Measurements from ENCODE around the gene CENPF.
"Not testable (repeated sequence)": the region's sequence is repeated elsewhere in the genome, so short reads cannot be mapped to it uniquely, and the experiment has no call there.

Gene CENPF

DNA sequence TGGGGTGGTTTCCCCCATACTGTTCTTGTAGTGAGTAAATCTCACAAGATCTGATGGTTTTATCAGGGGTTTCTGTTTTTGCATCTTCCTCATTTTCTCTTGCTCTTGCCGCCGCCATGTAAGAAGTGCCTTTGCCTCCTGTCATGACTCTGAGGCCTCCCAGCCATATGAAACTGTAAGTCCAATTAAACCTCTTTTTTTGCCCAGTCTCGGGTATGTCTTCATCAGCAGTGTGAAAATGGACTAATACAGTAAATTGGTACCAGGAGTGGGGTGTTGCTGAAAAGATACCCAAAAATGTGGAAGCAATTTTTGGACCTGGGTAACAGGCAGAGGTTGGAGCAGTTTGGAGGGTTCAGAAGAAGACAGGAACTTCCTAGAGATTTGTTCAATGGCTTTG is 26.9 kb upstream of the CENPF start:
- H3K36me3 Mint-ChIP-seq; ATAC-seq (replicated peaks); H3K4me1 Mint-ChIP-seq; H3K4me3 Mint-ChIP-seq; H3K27ac Mint-ChIP-seq; DNase-seq; H3K27me3 Mint-ChIP-seq: not testable (repeated sequence)
- H3K9me3 Mint-ChIP-seq: peaks cover 14% of the 10 kb centered on the region in 2 donors

DNA sequence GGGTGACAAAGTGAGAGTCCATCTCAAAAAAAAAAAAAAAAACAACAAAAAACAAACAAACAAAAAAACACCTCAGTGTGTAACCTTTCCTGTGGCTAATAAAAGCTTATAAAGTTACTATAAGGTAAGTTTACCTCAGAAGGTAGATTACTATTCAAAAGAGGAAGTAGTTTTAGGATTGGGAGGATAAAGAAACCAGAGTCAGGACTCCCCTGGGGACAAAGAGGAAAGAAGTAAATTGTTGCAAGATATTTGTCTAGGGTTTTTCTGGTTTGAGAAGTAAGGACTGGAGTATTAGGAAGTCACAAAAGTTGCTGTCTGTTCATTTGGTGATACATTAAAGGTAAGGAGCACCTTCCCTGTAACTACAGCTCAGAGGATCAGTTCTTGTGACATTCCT is 23.8 kb upstream of the CENPF start:
- peaks cover 0 to 7% of the 10 kb centered on the region in 2 donors for H3K27me3 Mint-ChIP-seq
- ATAC-seq (replicated peaks): peak; percentile 25 to 53
- H3K36me3 Mint-ChIP-seq: peaks cover 8 to 9% of the 10 kb centered on the region in 2 donors
- H3K4me1 Mint-ChIP-seq: peaks cover 2 to 5% of the 10 kb centered on the region in 2 donors
- no peak overlapping the region for H3K4me3 Mint-ChIP-seq
- peaks cover 14% of the 10 kb centered on the region in 2 donors for H3K9me3 Mint-ChIP-seq
- no peak for DNase-seq
- no peak overlapping the region for H3K27ac Mint-ChIP-seq

DNA sequence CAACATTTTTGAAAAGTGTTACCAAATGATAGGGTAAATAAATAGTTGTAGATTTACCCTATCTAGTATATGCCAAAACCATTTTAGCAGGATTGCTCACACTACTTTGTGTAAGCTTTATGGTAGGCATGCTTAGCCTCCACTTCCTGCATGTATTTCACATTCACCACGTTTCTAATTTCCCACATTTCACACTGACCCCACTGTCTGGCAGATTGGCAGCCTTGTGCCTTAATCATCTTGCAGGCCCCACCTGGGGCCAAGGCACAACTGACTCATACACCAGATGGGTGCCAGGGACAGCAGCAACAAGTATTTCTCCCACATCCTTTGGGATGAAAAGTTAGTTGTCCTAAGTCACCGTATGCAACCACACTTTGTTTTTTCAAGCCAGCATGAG is 21.2 kb upstream of the CENPF start:
- Mint-ChIP-seq H3K9me3 (peaks cover 4 to 7% of the 10 kb centered on the region in 2 donors), H3K27me3 (peaks cover 4 to 7% of the 10 kb centered on the region in 2 donors), H3K4me3 (no peak overlapping the region), H3K27ac (no peak overlapping the region), H3K4me1 (peaks cover 2 to 5% of the 10 kb centered on the region in 2 donors), H3K36me3 (no peaks in the 10 kb centered on the region)
- DNase-seq: no peak
- ATAC-seq (replicated peaks): no peak

DNA sequence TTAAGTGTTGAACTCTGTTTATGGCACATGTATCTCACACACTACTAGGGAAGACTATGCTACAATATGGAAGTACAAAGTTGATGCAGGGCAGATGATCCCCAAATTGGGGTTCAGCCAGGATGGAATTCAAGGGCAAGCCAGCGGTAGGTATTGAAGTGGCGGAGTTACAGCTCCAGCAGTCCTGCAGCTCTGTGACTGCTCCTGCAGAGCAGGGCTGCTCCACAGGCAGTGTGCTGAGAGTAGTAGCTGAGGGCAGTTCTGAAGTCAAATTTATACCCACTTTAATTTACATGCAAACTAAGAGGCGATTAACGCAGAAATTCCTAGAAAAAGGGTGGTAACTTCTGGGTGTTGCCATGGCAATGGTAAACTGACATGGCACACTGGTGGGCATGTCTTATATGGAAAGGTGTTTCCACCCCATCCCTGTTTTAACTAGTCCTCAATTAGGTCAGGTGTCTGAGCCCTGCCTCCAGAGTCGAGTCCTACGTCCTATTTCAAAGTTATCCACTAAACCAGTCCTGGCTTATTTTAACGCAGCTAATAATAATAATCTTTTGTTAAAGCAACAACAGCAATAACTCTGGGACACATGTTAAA is 20.6 kb upstream of the CENPF start:
- no peak overlapping the region for H3K27ac Mint-ChIP-seq
- no peaks in the 10 kb centered on the region for H3K36me3 Mint-ChIP-seq
- H3K4me1 Mint-ChIP-seq: peaks cover 2 to 5% of the 10 kb centered on the region in 2 donors
- H3K27me3 Mint-ChIP-seq: peaks cover 4 to 7% of the 10 kb centered on the region in 2 donors
- DNase-seq: no peak
- no peak overlapping the region for H3K4me3 Mint-ChIP-seq
- no peak for ATAC-seq (replicated peaks)
- H3K9me3 Mint-ChIP-seq: peaks cover 4 to 7% of the 10 kb centered on the region in 2 donors

DNA sequence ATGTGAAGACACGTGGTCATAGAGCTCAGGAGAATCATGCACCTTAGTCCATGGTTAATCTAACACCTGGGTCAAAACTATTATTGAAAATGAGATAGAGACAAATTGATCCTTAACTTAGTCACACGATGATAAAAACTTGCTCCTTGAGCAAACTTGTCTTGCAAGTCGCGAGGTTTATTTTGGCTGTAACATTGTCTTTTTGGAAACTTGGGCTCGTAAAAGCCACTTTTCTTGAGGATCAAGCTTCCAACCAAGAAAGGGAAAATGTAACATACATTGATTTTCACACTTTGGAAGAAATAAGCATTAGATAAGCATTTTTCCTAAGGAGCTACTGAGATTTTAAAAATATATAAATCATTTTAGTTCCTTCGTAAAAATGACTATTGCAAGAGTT is 19.9 kb upstream of the CENPF start:
- ATAC-seq (replicated peaks) (no peak), DNase-seq (no peak)
- Mint-ChIP-seq H3K36me3 (no peaks in the 10 kb centered on the region), H3K4me1 (peaks cover 2 to 5% of the 10 kb centered on the region in 2 donors), H3K27ac (no peak overlapping the region), H3K4me3 (no peak overlapping the region), H3K9me3 (peaks cover 0 to 1% of the 10 kb centered on the region in 2 donors), H3K27me3 (peaks cover 4 to 7% of the 10 kb centered on the region in 2 donors)

DNA sequence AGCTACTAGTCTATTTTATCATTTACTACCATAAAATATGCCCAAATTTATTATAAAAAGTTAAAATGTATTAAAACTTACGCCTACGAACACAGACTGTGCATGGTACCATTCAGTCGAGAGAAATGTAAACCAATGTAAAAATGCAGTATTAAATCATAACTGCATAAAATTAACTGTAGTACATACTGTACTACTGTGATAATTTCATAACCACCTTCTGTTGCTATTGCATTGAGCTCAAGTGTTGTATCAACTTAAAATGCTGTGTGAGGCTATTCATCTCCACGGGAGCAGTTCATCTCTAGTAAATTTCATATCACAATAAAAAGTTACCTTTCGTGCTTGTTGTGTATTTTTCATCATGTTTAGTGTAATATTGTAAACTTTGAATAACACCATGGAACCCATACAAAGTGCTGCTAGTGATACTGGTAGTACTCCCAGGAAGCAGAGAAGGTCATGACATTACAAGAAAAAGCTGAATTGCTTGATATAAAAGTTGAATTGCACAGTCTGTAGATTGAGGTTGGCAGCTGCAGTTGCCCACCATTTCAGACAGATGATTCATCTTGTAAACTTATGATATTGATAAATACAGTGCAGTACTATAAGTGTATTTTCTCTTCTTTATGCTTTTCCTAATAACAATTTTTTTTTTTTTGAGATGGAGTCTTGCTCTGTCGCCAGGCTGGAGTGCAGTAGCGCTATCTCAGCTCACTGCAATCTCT is 19.0 kb upstream of the CENPF start:
- H3K27ac Mint-ChIP-seq: no peak overlapping the region
- H3K4me1 Mint-ChIP-seq: peaks cover 2 to 5% of the 10 kb centered on the region in 2 donors
- H3K9me3 Mint-ChIP-seq: no peaks in the 10 kb centered on the region
- H3K4me3 Mint-ChIP-seq: no peak overlapping the region
- peaks cover 4 to 7% of the 10 kb centered on the region in 2 donors for H3K27me3 Mint-ChIP-seq
- ATAC-seq (replicated peaks) (no peak), DNase-seq (no peak)
- no peaks in the 10 kb centered on the region for H3K36me3 Mint-ChIP-seq

DNA sequence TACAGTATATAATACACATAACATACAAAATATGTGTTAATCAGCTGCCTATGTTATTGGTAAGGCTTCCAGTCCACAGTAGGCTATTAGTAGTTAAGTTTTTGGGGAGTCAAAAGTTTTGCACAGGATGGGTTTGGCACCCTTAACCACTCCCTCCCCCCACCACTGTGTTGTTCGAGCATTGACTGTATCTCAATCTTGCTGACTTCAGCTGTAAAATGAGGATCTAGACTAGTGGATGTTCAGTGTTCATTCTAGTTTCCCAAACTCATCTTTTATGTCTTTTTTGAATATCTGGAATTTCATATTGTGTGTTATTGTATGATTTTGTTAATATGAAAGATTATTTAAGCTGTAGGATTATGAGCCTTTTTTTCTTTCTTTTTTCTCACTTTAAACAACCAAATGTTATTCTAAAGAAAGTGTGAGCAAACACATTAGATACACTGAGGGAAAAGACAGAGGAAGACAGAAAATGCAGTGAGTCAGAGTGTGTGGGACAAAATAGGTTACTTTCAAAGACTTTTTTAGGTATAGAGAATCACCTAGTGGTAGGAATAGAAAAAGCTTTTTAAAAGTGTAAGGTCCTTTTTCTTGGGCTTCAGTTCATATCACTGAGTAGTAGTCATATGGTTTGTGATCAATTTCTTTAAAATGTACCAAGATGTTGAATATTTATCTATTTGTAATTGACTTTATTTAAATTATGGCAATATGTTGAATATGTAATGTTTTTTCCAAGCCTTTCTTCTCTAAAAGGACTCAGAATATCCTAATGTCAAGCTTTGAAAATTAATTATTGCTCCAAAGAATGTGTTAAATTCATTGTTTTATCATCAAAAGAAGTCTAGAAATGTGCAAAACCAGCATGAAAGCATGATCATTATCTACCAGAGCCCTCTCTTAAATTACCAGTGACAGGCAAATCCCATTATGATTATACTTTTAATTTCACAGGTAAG is 17.9 kb upstream of the CENPF start:
- Mint-ChIP-seq H3K4me1 (no peaks in the 10 kb centered on the region), H3K27me3 (peaks cover 4 to 14% of the 10 kb centered on the region in 2 donors), H3K36me3 (no peaks in the 10 kb centered on the region), H3K4me3 (no peak overlapping the region), H3K9me3 (no peaks in the 10 kb centered on the region), H3K27ac (no peak overlapping the region)
- ATAC-seq (replicated peaks) (peak; percentile 44 to 45), DNase-seq (no peak)

DNA sequence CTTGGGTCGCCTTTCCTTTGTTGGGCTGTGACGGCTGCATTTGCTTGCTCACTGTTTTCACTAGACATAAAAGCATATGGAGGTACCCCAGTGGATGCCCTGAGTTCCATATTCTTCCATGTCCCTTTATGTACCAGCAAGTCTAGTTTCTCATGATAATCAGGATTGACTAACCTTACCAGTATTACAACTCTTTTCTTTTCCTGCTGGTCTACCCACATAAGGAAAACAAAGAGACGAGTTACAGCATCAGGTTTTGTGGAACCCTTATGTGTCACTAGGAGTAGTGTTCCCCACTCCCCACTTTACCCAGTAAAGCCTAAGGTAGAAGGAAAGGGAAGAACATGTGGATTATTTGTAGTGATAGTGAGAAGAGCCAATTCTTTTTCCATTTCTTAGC is 16.4 kb upstream of the CENPF start:
- H3K4me3 Mint-ChIP-seq: no peak overlapping the region
- no peak for ATAC-seq (replicated peaks)
- peaks cover 17 to 28% of the 10 kb centered on the region in 2 donors for H3K27me3 Mint-ChIP-seq

DNA sequence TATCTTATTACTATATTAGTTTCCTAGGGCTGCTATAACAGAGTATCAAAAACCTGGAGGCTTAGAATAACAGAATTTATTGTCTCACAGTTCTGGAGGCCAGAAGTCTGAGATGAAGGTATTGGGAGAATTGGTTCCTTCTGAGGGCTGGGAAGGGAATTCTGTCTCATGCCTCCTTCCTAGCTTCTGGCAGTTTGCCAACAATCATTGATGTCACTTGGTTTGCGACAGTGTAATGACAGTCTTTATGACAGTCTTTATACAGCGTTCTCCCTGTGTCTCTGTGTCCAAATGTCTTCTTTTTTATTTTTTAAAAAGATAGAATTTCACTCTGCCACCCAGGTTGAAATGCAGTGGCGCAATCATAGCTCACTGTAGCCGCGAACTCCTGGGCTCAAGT is 15.8 kb upstream of the CENPF start:
- Mint-ChIP-seq H3K27me3 (peaks cover 21 to 29% of the 10 kb centered on the region in 2 donors), H3K4me1 (no peaks in the 10 kb centered on the region), H3K9me3 (no peaks in the 10 kb centered on the region), H3K4me3 (no peak overlapping the region), H3K27ac (no peak overlapping the region), H3K36me3 (no peaks in the 10 kb centered on the region)
- no peak for DNase-seq
- no peak for ATAC-seq (replicated peaks)

More for the DNA sequence above, 16.4 kb upstream of the CENPF start:
- no peak for DNase-seq
- Mint-ChIP-seq H3K27ac (no peak overlapping the region), H3K4me1 (no peaks in the 10 kb centered on the region), H3K9me3 (no peaks in the 10 kb centered on the region), H3K36me3 (no peaks in the 10 kb centered on the region)

DNA sequence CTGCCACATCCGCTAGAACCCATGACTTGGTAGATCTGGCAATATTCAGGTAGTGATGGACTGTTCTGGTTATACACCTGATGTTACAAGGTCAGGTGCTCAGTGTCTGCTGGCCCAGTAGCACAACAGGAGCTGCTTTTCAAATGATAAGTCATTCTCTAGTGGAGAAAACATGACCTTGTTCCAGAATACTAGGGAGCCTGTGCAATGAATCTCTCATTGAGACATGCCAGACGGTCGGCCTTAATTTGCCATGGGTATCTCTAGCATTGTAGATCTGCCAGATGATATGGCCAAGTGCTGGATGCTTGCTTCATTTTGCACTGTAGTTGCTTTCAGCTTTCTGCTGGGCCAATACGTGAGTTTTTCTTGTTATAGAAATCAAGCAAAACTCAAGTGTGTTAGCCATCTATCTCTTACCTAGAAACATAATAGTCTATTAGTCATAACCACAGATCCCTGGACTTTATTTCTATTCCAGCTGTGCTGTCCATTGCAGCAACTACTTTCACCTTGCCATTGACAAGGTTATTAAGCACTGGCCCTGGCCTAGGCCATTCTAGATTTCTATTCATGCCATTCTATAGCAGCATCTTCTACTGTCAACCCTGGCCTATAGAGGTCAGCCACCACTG is 13.9 kb upstream of the CENPF start:
- Mint-ChIP-seq H3K36me3 (no peaks in the 10 kb centered on the region), H3K4me3 (no peak overlapping the region), H3K27ac (no peak overlapping the region), H3K4me1 (no peaks in the 10 kb centered on the region), H3K9me3 (no peaks in the 10 kb centered on the region), H3K27me3 (peaks cover 21 to 26% of the 10 kb centered on the region in 2 donors)
- no peak for DNase-seq
- no peak for ATAC-seq (replicated peaks)

DNA sequence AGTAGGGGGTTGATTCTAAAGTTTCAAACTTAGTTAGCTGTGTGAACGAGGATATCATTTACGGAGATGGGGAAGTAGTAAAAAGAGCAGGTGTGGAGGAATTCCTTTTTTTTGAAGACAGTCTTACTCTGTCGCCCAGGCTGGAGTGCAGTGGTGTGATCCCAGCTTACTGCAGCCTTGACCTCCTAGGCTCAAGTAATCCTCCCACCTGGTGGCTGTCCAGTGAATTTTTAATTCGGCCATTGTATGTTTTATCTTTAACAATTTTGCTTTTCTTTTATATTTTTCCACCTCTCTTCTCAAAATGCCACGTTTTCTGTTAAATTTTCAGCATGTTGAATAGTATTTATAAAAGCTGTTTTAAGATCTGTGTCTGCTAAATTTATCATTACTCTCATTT is 12.3 kb upstream of the CENPF start:
- Mint-ChIP-seq H3K36me3 (no peaks in the 10 kb centered on the region), H3K27ac (no peak overlapping the region), H3K9me3 (no peaks in the 10 kb centered on the region), H3K4me3 (no peak overlapping the region), H3K27me3 (peaks cover 19 to 26% of the 10 kb centered on the region in 2 donors), H3K4me1 (no peaks in the 10 kb centered on the region)
- ATAC-seq (replicated peaks) (no peak), DNase-seq (no peak)

DNA sequence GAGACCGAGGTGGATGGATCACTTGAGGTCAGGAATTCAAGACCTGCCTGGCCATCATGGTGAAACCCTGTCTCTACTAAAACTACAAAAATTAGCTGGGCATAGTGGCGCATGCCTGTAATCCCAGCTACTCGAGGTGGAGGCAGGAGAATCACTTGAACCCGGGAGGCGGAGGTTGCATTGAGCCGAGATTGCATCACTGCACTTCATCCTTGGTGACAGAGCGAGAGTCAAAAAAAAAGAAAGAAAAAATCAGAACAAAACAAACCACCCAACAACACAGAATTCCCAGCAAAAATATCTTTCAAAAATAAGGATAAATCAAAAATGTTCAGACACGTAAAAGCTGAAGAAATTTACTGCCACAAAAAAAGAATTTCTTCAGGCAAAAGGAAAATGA is 11.1 kb upstream of the CENPF start:
- not testable (repeated sequence) for H3K9me3 Mint-ChIP-seq; H3K36me3 Mint-ChIP-seq; DNase-seq; H3K4me3 Mint-ChIP-seq; H3K4me1 Mint-ChIP-seq; H3K27ac Mint-ChIP-seq; ATAC-seq (replicated peaks)
- peaks cover 17 to 26% of the 10 kb centered on the region in 2 donors for H3K27me3 Mint-ChIP-seq

DNA sequence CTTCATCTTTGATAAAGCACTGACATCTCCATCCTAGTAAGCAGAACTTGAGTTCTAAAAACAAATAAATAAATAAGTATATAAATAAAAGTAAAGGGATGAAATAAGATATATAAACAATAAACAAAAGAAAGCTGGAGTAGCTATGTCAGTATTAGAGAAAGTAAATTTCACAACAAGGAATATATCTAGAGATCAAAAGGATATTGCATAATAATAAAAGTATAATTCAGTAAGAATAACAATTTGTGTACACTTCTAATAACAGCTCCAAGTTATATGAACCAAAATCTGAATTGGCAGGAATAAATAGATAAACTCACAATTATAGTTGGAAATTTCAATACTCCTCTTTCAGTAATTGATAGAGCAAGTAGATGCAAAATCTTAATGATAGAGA is 9.8 kb upstream of the CENPF start:
- DNase-seq: no peak
- no peak for ATAC-seq (replicated peaks)
- peaks cover 17 to 26% of the 10 kb centered on the region in 2 donors for H3K27me3 Mint-ChIP-seq
- no peaks in the 10 kb centered on the region for H3K9me3 Mint-ChIP-seq
- H3K27ac Mint-ChIP-seq: no peak overlapping the region
- no peaks in the 10 kb centered on the region for H3K36me3 Mint-ChIP-seq
- no peaks in the 10 kb centered on the region for H3K4me1 Mint-ChIP-seq
- no peak overlapping the region for H3K4me3 Mint-ChIP-seq

DNA sequence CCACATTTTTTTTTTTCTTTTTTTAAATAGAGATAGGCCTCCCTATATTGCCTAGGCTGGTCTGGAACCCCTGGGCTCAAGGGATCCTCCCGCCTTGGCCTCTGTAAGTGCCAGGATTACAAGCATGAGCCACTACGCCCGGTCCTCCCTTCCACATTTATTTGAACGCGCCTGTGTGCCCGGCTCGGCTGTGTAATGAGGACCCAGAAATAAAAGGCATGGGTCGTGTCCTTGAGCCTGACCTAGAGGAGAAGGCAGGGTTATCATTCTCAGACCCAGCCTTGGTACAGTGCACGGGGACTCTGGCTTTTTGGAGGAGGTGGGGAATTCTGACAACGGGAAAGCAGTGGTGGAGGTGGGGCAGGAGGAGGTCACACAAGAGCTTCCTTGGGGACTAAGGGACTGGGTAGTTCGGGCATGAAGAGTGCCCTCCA is 841 bp downstream of the CENPF start:
- peaks cover 5 to 10% of the 10 kb centered on the region in 2 donors for H3K4me1 Mint-ChIP-seq
- H3K4me3 Mint-ChIP-seq: peak overlapping the region; percentile 94 to 95
- no peaks in the 10 kb centered on the region for H3K27me3 Mint-ChIP-seq
- DNase-seq (no peak), ATAC-seq (replicated peaks) (no peak)
- peak overlapping the region; percentile 47 for H3K27ac Mint-ChIP-seq
- peaks cover 0 to 4% of the 10 kb centered on the region in 2 donors for H3K9me3 Mint-ChIP-seq
- peaks cover 2 to 8% of the 10 kb centered on the region in 2 donors for H3K36me3 Mint-ChIP-seq

All from stimulated activated naive B cell treated with anti-CD40 and anti-IgM and Interleukin-4, amounts not matched to agents 10 μg/mL and 1 μg/mL and 100 μg/mL, for 72 hours (primary cell).